Endothelial cell of umbilical vein (primary cell): ENCODE data around the gene RSF1. TPM values are rescaled to one million over a fixed set of nuclear protein-coding genes. Genes with fewer than 3 reads are reported as not detected.

ENCODE experiments used
- BruUV-seq: library from RNA; stranded (reverse); fragments of 400-500 nt; replicated peaks from 2 replicates; lab custom pipeline; 2021; lab: Mats Ljungman, UMichigan
- CTCF ChIA-PET: fragments of 300-600, 350-600 bp; sonication (Branson Sonifier 250); formaldehyde crosslinking; loops from one replicate; lab custom pipeline; 2021; ENCODE audit warnings: antibody characterized with exemption, inconsistent platforms; lab: Charles Lee
- POLR2A ChIA-PET: fragments of 300-600, 350-600 bp; sonication (Branson Sonifier 250); formaldehyde crosslinking; loops from one replicate; lab custom pipeline; 2021; ENCODE audit warnings: antibody characterized with exemption, inconsistent platforms; lab: Charles Lee
- DNase-seq: peaks from one replicate; pipeline ENCODE4 v3.0.0-alpha.2; 2011; ENCODE audit warnings: low read depth, low spot score
- FAIRE-seq: peaks from 2 replicates; lab custom pipeline; 2011; peaks lifted over from hg19 to GRCh38; lab: Jason Lieb, UNC
- H2AFZ ChIP-seq: 2 replicates; pipeline ENCODE4 v1.6.0; 2012; ENCODE audit warnings: low read depth, low read length, control low read depth, inconsistent platforms
- H3K27ac ChIP-seq: 2 replicates; pipeline ENCODE4 v1.5.1; 2011; ENCODE audit warnings: low read depth, mild to moderate bottlenecking, control low read depth, low read length, moderate library complexity; ENCODE audit not compliant: insufficient read depth
- H3K27me3 ChIP-seq, 2 experiments: 2 replicates each; pipeline versions ENCODE4 v1.6.0 to v1.6.1; 2011; ENCODE audit warnings: low read length in 2 of 2, mixed read lengths in 1 of 2; ENCODE audit not compliant: control insufficient read depth in 2 of 2, insufficient read depth in 2 of 2
- H3K36me3 ChIP-seq, 2 experiments: 2 replicates in 1 of 2; 3 replicates in 1 of 2; pipeline ENCODE4 v1.5.1; 2011; ENCODE audit warnings: low read length in 2 of 2, mild to moderate bottlenecking in 1 of 2, moderate library complexity in 1 of 2; ENCODE audit not compliant: control insufficient read depth in 2 of 2, insufficient read depth in 2 of 2; ENCODE audit errors: extremely low read depth in 1 of 2
- H3K4me1 ChIP-seq: 3 replicates; pipeline ENCODE4 v1.5.1; 2011; ENCODE audit warnings: mild to moderate bottlenecking, low read length; ENCODE audit not compliant: control insufficient read depth, insufficient read depth; ENCODE audit errors: extremely low read depth
- H3K4me2 ChIP-seq: 2 replicates; pipeline ENCODE4 v1.6.1; 2011; ENCODE audit warnings: low read length, control low read depth, mixed read lengths; ENCODE audit not compliant: insufficient read depth
- H3K4me3 ChIP-seq, 3 experiments: fragments of 200-600 bp in 1 of 3; sonication (generic), shearing (Covaris generic) in 1 of 3; replicated peaks in 1 of 3; 2 replicates each; pipeline ENCODE4 v1.5.1; 2011 to 2016; ENCODE audit warnings: control low read depth in 3 of 3, low read length in 3 of 3, mild to moderate bottlenecking in 2 of 3, inconsistent platforms in 1 of 3, low read depth in 1 of 3, moderate library complexity in 1 of 3; ENCODE audit not compliant: insufficient read depth in 1 of 3
- H3K79me2 ChIP-seq: 2 replicates; pipeline ENCODE4 v1.6.0; 2012; ENCODE audit warnings: low read length, inconsistent platforms; ENCODE audit not compliant: control insufficient read depth, insufficient read depth
- H3K9ac ChIP-seq: replicated peaks from 2 replicates; pipeline ENCODE3; 2011; ENCODE audit warnings: low read length, control low read depth; ENCODE audit not compliant: insufficient read depth; ENCODE audit errors: extremely low read depth
- H3K9me1 ChIP-seq: replicated peaks from 3 replicates; pipeline ENCODE4 v1.6.0; 2011; ENCODE audit warnings: mild to moderate bottlenecking, low read length; ENCODE audit not compliant: control insufficient read depth, insufficient read depth; ENCODE audit errors: extremely low read depth
- H3K9me3 ChIP-seq: replicated peaks from 2 replicates; pipeline ENCODE4 v1.5.1; 2012; ENCODE audit warnings: low read length, inconsistent platforms; ENCODE audit not compliant: control insufficient read depth, insufficient read depth
- H4K20me1 ChIP-seq: replicated peaks from 2 replicates; pipeline ENCODE3; 2011; ENCODE audit warnings: mild to moderate bottlenecking, low read length; ENCODE audit not compliant: control insufficient read depth, insufficient read depth; ENCODE audit errors: extremely low read depth
- CTCF ChIP-seq, 2 donors: IDR thresholded peaks; 1 replicate in 1 of 2; 2 replicates in 1 of 2; pipeline ENCODE4 v1.5.1; 2011; ENCODE audit warnings: low read length in 2 of 2, mild to moderate bottlenecking in 2 of 2, moderate library complexity in 2 of 2, control low read depth in 1 of 2, inconsistent platforms in 1 of 2, low read depth in 1 of 2; ENCODE audit not compliant: insufficient read depth in 1 of 2; ENCODE audit errors: extremely low read depth in 1 of 2
- EZH2 ChIP-seq: IDR thresholded peaks from 2 replicates; pipeline ENCODE4 v1.6.1; 2012; ENCODE audit warnings: borderline replicate concordance, low read depth, mild to moderate bottlenecking, moderate library complexity, low read length, inconsistent platforms; ENCODE audit not compliant: severe bottlenecking
- FOS ChIP-seq: IDR thresholded peaks from 2 replicates; pipeline ENCODE4 v1.6.1; 2011; ENCODE audit warnings: mild to moderate bottlenecking, low read length, moderate library complexity, borderline replicate concordance; ENCODE audit not compliant: insufficient read depth
- GATA2 ChIP-seq: IDR thresholded peaks from 2 replicates; pipeline ENCODE4 v1.7.0; 2011; ENCODE audit warnings: low read depth, mild to moderate bottlenecking, moderate library complexity, mixed read lengths, low read length; ENCODE audit not compliant: insufficient read length, insufficient read depth
- JUN ChIP-seq: IDR thresholded peaks from 2 replicates; pipeline ENCODE4 v1.6.1; 2011; ENCODE audit warnings: borderline replicate concordance, low read depth; ENCODE audit not compliant: insufficient read length, insufficient read depth
- MYC ChIP-seq: IDR thresholded peaks from one replicate; pipeline ENCODE4 v1.6.1; 2011; ENCODE audit warnings: mild to moderate bottlenecking, low read depth, low read length
- POLR2A ChIP-seq: IDR thresholded peaks from 2 replicates; pipeline ENCODE4 v1.6.1; 2012; ENCODE audit warnings: low read depth, mild to moderate bottlenecking, control low read depth, low read length
- POLR2AphosphoS5 ChIP-seq: IDR thresholded peaks from 2 replicates; pipeline ENCODE4 v1.6.1; 2012; ENCODE audit warnings: low read depth, mild to moderate bottlenecking, control low read depth, low read length, moderate library complexity; ENCODE audit not compliant: insufficient read depth
- dilution Hi-C: fragments of 300-500 bp; cut with MboI; formaldehyde crosslinking; loops from one replicate; pipeline ENCODE4 v1.15.0; 2019; ENCODE audit warnings: low sequenced_read_pairs; ENCODE audit not compliant: extremely low pct_ligation_motif_present
- intact Hi-C: fragments of 100-400 bp; cut with micrococcal nuclease; formaldehyde crosslinking; loops from one replicate; pipeline ENCODE4 v1.10.0; 2022
- polyA plus RNA-seq, 4 experiments: library from polyadenylated mRNA; depleted of rRNA in 3 of 4; stranded (reverse) in 3 of 4; unstranded in 1 of 4; fragments of >200 nt; gene quantifications; 2 replicates each; pipeline versions ENCODE4 v1.2.1 to v1.2.3, GENCODE V29; 2011 to 2012; ENCODE audit warnings: missing spikeins in 1 of 4
- total RNA-seq: library from RNA; stranded (reverse); gene quantifications from 2 replicates; pipeline ENCODE4 v1.2.3, GENCODE V29; 2021
- TF ChIP-seq, protein P1 (sequence below): IDR thresholded peaks from 2 replicates; pipeline ENCODE4 v1.6.1; 2011; ENCODE audit not compliant: insufficient read depth, insufficient read length

The RSF1 gene
- total and polyA plus RNA-seq, 2 donors (not counting 3 experiments of a cell fraction or from before 2014, with no cell fraction given): 10.0 to 55.1 TPM

DNA sequence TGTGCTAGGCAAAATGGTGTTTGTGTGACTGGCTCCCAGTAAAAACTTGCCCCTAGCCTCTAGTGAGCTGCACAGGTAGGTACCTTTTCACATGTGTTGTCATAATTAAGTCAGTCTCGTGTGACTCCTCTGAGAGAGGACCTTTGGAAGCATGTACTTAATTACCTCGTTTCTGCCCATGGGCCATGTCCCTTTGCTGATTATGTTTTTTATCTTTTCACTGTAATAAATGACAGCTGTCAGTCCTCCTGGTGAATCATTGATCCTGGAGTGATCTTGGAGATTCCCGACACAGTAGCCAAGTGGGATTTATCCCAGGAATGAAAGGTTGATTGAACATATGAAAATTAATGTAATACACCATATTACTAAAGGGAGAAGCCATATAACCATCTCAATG, 170.4 kb downstream of the RSF1 start:
- intact Hi-C loops: no loop called here

More for the DNA sequence above, 170.4 kb downstream of the RSF1 start:
- H4K20me1 ChIP-seq: no peaks in the 10 kb centered on the region
- no peaks in the 10 kb centered on the region for H3K9me3 ChIP-seq
- no peaks in the 10 kb centered on the region for H3K36me3 ChIP-seq
- DNase-seq: no peak
- H2AFZ ChIP-seq: no peak overlapping the region
- H3K4me1 ChIP-seq: no peaks in the 10 kb centered on the region
- BruUV-seq: no TSS peak
- H3K27me3 ChIP-seq: no peaks in the 10 kb centered on the region
- CTCF ChIA-PET: interaction anchor here (1.5 to 1.6 kb wide), 2 partner anchors 9 kb away, joined by 5 read pairs; no protein-coding TSS in a partner anchor
- no peaks in the 10 kb centered on the region for H3K79me2 ChIP-seq
- H3K4me2 ChIP-seq: no peak overlapping the region
- FAIRE-seq: no peak
- no peak overlapping the region for H3K9ac ChIP-seq
- H3K27ac ChIP-seq: no peak overlapping the region
- no peaks in the 10 kb centered on the region for H3K9me1 ChIP-seq
- POLR2A ChIA-PET: no interaction called here
- no peak overlapping the region for H3K4me3 ChIP-seq
- dilution Hi-C loops: no loop called here
- TF ChIP-seq GATA2 (no peak), FOS (no peak), MYC (no peak), CTCF (IDR thresholded peaks at IDR 0.05; ENCODE audit: extremely low read depth in 1 of 2, insufficient read depth in 1 of 2, low read depth in 1 of 2, low read length in 2 of 2) (no peak), POLR2AphosphoS5 (no peak), JUN (no peak), EZH2 (no peak), POLR2A (no peak)
- TF ChIP-seq, protein P1, sequence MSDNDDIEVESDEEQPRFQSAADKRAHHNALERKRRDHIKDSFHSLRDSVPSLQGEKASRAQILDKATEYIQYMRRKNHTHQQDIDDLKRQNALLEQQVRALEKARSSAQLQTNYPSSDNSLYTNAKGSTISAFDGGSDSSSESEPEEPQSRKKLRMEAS: no peak
